ENCODE results near the gene LAMB1.

GRCh38 chr7:107926481-107926880 lies 76.5 kb downstream of the LAMB1 start:
- no peak for TF ChIP-seq CTCF (IDR thresholded peaks at IDR 0.05; ENCODE audit: low read depth, low read length)
- no peak for TF ChIP-seq EZH2phosphoT487 (IDR thresholded peaks at IDR 0.05; ENCODE audit: low read depth)

Data from OCI-LY3 (cell line).